ENCODE results near the gene EFNB3. TPM values are rescaled to one million over a fixed set of nuclear protein-coding genes. Genes with fewer than 3 reads are reported as not detected.

EFNB3 gene
- polyA plus RNA-seq, 4 donors, result 1.1 to 2.0 TPM; not detected in 2

DNA sequence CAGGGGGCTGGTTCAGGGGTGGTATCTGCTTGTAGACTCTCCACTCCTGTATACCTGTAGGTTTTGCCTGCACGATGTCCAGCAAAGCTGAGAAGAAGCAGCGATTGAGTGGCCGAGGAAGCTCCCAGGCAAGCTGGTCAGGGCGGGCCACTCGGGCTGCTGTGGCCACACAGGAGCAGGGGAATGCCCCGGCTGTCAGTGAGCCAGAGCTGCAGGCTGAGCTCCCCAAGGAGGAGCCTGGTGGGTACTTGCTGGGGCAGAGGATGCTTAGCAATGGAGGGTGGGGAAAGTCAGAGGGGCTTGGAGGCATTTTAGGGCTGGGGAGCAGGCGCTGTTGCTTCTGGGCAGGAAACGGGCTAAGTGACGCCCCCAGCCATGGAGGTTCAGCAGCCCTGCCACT, 14.7 kb downstream of the EFNB3 start:
- Histone ChIP-seq H3K36me3 (ENCODE audit: control insufficient read depth in 3 of 3, insufficient read depth in 2 of 3, low read depth in 1 of 3, low read length in 3 of 3) (no peaks in the 10 kb centered on the region), H3K27me3 (ENCODE audit: control insufficient read depth in 3 of 3, insufficient read depth in 3 of 3, low read length in 3 of 3) (peaks cover 0 to 43% (median 4%) of the 10 kb centered on the region in 3 donors), H3K4me1 (ENCODE audit: control insufficient read depth in 3 of 3, insufficient read depth in 2 of 3, low read depth in 1 of 3, low read length in 2 of 3) (peaks cover 0 to 14% (median 6%) of the 10 kb centered on the region in 3 donors), H3K9me3 (ENCODE audit: control insufficient read depth in 2 of 2, insufficient read depth in 1 of 2, low read depth in 1 of 2, low read length in 1 of 2) (no peaks in the 10 kb centered on the region), H3K27ac (ENCODE audit: low read depth in 1 of 3, low read length in 2 of 3) (no peak overlapping the region), H3K4me3 (ENCODE audit: low read depth in 1 of 3, low read length in 3 of 3) (no peak overlapping the region)
- 77 to 89% (median 83%) methylated on average over 9 of the region's 9 CpGs for WGBS, 3 donors
- FAIRE-seq (no peak), DNase-seq (no peak)

DNA sequence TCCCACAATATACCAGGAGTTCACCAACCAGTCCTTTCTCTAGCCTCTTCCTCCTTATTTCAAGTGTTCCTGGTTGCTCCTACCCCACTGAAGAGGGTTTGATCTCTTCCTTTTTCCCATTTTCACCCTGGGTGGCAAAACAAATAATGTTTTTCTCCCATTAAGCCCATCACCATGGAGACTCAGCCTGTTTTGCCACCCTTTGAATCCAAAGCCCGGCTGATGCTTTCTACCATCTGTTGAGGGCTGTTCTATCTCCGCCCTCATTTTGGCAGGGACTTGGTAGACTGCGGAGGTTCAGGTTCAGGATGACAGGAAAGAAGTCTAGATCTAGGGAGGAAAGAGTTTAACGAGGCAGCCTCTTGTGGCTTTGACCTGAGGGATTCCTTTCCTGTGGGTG, 15.1 kb downstream of the EFNB3 start:
- H3K27me3 ChIP-seq (ENCODE audit: control insufficient read depth in 3 of 3, insufficient read depth in 3 of 3, low read length in 3 of 3), result peaks cover 0 to 39% (median 4%) of the 10 kb centered on the region in 3 donors
- 54 to 69% (median 55%) methylated on average over 4 of the region's 4 CpGs for WGBS, 3 donors
- no peak overlapping the region for H3K4me3 ChIP-seq (ENCODE audit: low read depth in 1 of 3, low read length in 3 of 3)
- H3K36me3 ChIP-seq (ENCODE audit: control insufficient read depth in 3 of 3, insufficient read depth in 2 of 3, low read depth in 1 of 3, low read length in 3 of 3), result no peaks in the 10 kb centered on the region
- no peaks in the 10 kb centered on the region for H3K9me3 ChIP-seq (ENCODE audit: control insufficient read depth in 2 of 2, insufficient read depth in 1 of 2, low read depth in 1 of 2, low read length in 1 of 2)
- H3K27ac ChIP-seq (ENCODE audit: low read depth in 1 of 3, low read length in 2 of 3), result no peak overlapping the region
- FAIRE-seq (no peak), DNase-seq (no peak)
- H3K4me1 ChIP-seq (ENCODE audit: control insufficient read depth in 3 of 3, insufficient read depth in 2 of 3, low read depth in 1 of 3, low read length in 2 of 3), result peaks cover 0 to 14% (median 6%) of the 10 kb centered on the region in 3 donors

DNA sequence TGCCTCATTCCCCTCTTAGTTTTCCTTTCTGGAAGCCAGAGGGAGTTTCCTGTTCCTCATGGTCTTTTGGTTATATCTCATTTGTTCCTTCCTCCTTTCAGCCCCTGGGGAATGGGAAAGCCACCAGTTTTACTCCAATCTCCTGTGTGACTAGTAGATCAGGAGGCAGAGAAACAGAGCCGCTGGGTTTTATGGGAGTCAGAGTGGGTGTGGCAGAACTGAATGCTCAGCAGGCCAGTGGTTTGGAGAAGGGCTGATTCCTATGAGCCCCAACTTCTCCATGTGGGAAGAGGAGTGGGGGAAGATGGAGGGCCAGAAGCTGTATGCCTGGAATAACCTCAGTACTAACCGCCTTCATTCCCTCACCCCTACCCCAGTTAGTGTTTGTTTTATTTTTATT, 16.6 kb downstream of the EFNB3 start:
- Histone ChIP-seq H3K27me3 (ENCODE audit: control insufficient read depth in 3 of 3, insufficient read depth in 3 of 3, low read length in 3 of 3) (peaks cover 0 to 24% (median 4%) of the 10 kb centered on the region in 3 donors), H3K36me3 (ENCODE audit: control insufficient read depth in 3 of 3, insufficient read depth in 2 of 3, low read depth in 1 of 3, low read length in 3 of 3) (no peaks in the 10 kb centered on the region), H3K27ac (ENCODE audit: low read depth in 1 of 3, low read length in 2 of 3) (no peak overlapping the region), H3K4me1 (ENCODE audit: control insufficient read depth in 3 of 3, insufficient read depth in 2 of 3, low read depth in 1 of 3, low read length in 2 of 3) (peaks cover 0 to 8% (median 4%) of the 10 kb centered on the region in 3 donors), H3K9me3 (ENCODE audit: control insufficient read depth in 2 of 2, insufficient read depth in 1 of 2, low read depth in 1 of 2, low read length in 1 of 2) (no peaks in the 10 kb centered on the region), H3K4me3 (ENCODE audit: low read depth in 1 of 3, low read length in 3 of 3) (no peak overlapping the region)
- FAIRE-seq (no peak), DNase-seq (no peak)
- 44 to 59% (median 54%) methylated on average over 2 of the region's 2 CpGs for WGBS, 3 donors

DNA sequence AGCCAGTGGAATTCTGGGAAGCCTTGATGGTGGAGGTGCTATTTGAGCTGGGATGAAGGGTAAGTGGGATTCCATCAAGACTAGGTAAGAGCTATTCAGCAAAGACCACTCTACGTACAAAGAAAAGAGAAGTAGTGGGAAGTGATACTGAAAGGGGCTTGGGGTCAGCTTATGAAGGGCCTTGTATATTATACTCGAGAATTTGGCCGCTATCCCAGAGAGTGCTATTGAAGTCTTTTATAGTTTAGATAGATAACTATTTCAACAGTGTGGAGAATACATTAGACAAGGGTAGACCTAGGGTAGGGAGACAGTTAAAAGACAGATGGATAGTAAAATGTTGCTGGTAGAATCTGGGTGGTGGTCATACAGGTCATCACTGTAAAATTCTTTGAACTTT, 22.9 kb downstream of the EFNB3 start:
- Histone ChIP-seq H3K27me3 (ENCODE audit: control insufficient read depth in 3 of 3, insufficient read depth in 3 of 3, low read length in 3 of 3) (peaks cover 0 to 4% (median 0%) of the 10 kb centered on the region in 3 donors), H3K36me3 (ENCODE audit: control insufficient read depth in 3 of 3, insufficient read depth in 2 of 3, low read depth in 1 of 3, low read length in 3 of 3) (no peaks in the 10 kb centered on the region), H3K27ac (ENCODE audit: low read depth in 1 of 3, low read length in 2 of 3) (no peak overlapping the region), H3K4me3 (ENCODE audit: low read depth in 1 of 3, low read length in 3 of 3) (no peak overlapping the region), H3K9me3 (ENCODE audit: control insufficient read depth in 2 of 2, insufficient read depth in 1 of 2, low read depth in 1 of 2, low read length in 1 of 2) (no peaks in the 10 kb centered on the region), H3K4me1 (ENCODE audit: control insufficient read depth in 3 of 3, insufficient read depth in 2 of 3, low read depth in 1 of 3, low read length in 2 of 3) (no peaks in the 10 kb centered on the region)
- FAIRE-seq, result no peak
- no peak for DNase-seq
- WGBS, 3 donors, result 56 to 64% (median 61%) methylated on average over 3 of the region's 3 CpGs

DNA sequence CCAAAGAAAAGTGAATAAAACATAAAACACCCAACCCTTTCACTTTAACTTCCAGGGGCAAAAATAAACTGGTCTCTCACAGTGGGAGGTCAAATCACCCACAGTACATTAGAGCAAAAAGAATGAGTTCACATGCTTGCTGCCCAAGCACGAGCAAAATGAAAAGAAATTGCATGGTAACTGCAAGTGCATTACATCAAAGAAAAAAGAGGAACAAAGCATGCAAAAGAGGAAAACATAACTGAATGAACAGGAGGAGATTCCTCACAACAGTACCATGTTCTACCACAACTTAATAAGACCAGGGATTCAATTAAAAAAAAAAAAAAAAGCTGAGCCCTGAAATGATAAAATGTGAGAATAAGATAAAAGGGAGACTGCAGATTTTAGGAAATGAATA, 24.8 kb downstream of the EFNB3 start:
- Histone ChIP-seq H3K4me3 (ENCODE audit: low read depth in 1 of 3, low read length in 3 of 3) (no peak overlapping the region), H3K27me3 (ENCODE audit: control insufficient read depth in 3 of 3, insufficient read depth in 3 of 3, low read length in 3 of 3) (peaks cover 0 to 6% (median 0%) of the 10 kb centered on the region in 3 donors), H3K27ac (ENCODE audit: low read depth in 1 of 3, low read length in 2 of 3) (no peak overlapping the region), H3K4me1 (ENCODE audit: control insufficient read depth in 3 of 3, insufficient read depth in 2 of 3, low read depth in 1 of 3, low read length in 2 of 3) (no peaks in the 10 kb centered on the region), H3K9me3 (ENCODE audit: control insufficient read depth in 2 of 2, insufficient read depth in 1 of 2, low read depth in 1 of 2, low read length in 1 of 2) (no peaks in the 10 kb centered on the region), H3K36me3 (ENCODE audit: control insufficient read depth in 3 of 3, insufficient read depth in 2 of 3, low read depth in 1 of 3, low read length in 3 of 3) (no peaks in the 10 kb centered on the region)
- WGBS, 3 donors, result 52 to 65% (median 63%) methylated on average over 1 of the region's 1 CpG
- FAIRE-seq (no peak), DNase-seq (no peak)

DNA sequence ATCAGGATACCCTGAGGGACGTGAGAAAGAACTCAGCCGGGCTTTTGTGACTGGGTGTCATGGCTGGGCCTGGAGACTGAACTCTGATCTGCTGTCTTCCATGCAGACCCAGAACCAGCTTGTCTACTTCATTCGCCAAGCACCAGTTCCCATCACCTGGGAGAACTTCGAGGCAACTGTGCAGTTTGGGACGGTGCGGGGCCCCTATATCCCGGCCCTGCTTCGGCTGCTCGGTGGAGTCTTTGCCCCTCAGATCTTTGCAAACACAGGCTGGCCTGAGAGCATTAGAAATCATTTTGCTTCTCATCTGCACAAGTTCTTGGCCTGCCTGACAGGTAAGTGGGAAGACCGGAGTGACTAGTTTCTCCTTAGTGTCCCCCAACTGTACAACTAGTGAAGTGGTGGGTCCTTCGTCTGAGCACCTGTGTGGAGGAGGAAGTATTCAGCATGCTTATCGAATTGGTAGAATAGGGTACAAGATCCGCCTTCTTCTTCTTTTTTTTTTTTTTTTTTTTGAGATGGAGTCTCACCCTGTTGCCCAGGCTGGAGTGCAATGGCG, 28.1 kb downstream of the EFNB3 start:
- peaks cover 0 to 16% (median 0%) of the 10 kb centered on the region in 3 donors for H3K27me3 ChIP-seq (ENCODE audit: control insufficient read depth in 3 of 3, insufficient read depth in 3 of 3, low read length in 3 of 3)
- no peak for DNase-seq
- no peaks in the 10 kb centered on the region for H3K4me1 ChIP-seq (ENCODE audit: control insufficient read depth in 3 of 3, insufficient read depth in 2 of 3, low read depth in 1 of 3, low read length in 2 of 3)
- WGBS, 3 donors, result 84 to 86% (median 85%) methylated on average over 14 of the region's 14 CpGs
- no peak overlapping the region for H3K4me3 ChIP-seq (ENCODE audit: low read depth in 1 of 3, low read length in 3 of 3)
- FAIRE-seq, result no peak
- H3K27ac ChIP-seq (ENCODE audit: low read depth in 1 of 3, low read length in 2 of 3), result no peak overlapping the region
- no peaks in the 10 kb centered on the region for H3K36me3 ChIP-seq (ENCODE audit: control insufficient read depth in 3 of 3, insufficient read depth in 2 of 3, low read depth in 1 of 3, low read length in 3 of 3)
- no peaks in the 10 kb centered on the region for H3K9me3 ChIP-seq (ENCODE audit: control insufficient read depth in 2 of 2, insufficient read depth in 1 of 2, low read depth in 1 of 2, low read length in 1 of 2)

DNA sequence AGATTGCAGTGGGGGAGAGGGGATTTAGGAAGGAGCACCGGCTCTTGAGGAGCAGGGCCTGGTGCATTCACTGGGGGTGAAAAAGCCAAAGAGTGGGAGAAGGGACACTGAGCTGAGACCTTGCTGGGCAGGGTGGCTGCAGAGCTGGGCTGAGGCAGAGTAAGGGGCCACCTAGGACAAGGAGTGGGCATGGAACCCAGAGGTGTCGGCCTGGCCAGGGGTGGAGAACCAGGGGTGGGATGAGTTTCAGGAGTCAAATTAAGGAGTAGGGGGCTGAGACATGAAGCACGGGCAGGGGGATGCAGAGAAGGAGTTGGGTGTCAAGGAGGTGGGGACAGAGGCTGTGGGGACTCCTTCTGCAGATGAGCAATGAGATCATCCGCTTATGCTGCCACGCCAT, 32.6 kb downstream of the EFNB3 start:
- Histone ChIP-seq H3K27me3 (ENCODE audit: control insufficient read depth in 3 of 3, insufficient read depth in 3 of 3, low read length in 3 of 3) (peaks cover 0 to 22% (median 3%) of the 10 kb centered on the region in 3 donors), H3K27ac (ENCODE audit: low read depth in 1 of 3, low read length in 2 of 3) (no peak overlapping the region), H3K36me3 (ENCODE audit: control insufficient read depth in 3 of 3, insufficient read depth in 2 of 3, low read depth in 1 of 3, low read length in 3 of 3) (no peaks in the 10 kb centered on the region), H3K4me3 (ENCODE audit: low read depth in 1 of 3, low read length in 3 of 3) (no peak overlapping the region), H3K9me3 (ENCODE audit: control insufficient read depth in 2 of 2, insufficient read depth in 1 of 2, low read depth in 1 of 2, low read length in 1 of 2) (no peaks in the 10 kb centered on the region), H3K4me1 (ENCODE audit: control insufficient read depth in 3 of 3, insufficient read depth in 2 of 3, low read depth in 1 of 3, low read length in 2 of 3) (no peaks in the 10 kb centered on the region)
- DNase-seq (no peak), FAIRE-seq (no peak)
- 74 to 87% (median 86%) methylated on average over 5 of the region's 5 CpGs for whole genome bisulfite sequencing, 3 donors

DNA sequence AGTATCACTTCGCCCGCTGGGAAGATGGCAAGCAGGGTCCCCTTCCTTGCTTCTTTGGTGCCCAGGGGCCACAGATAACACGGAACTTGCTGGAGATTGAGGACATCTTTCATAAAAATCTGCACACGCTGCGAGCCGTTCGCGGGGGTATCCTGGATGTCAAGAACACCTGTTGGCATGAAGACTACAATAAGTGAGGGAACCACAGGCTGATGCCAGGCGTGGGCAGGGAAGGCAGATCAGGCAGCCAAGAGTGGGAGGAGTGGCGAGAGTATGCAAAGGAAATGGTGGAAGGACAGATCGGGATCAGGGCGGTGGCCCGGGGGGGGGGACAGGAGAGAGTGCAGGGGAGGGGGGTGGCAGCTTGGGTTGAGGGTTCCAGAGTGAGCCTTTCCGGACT, 34.7 kb downstream of the EFNB3 start:
- WGBS, 3 donors, result 40 to 68% (median 51%) methylated on average over 14 of the region's 14 CpGs
- no peak for FAIRE-seq
- no peak for DNase-seq
- no peaks in the 10 kb centered on the region for H3K36me3 ChIP-seq (ENCODE audit: control insufficient read depth in 3 of 3, insufficient read depth in 2 of 3, low read depth in 1 of 3, low read length in 3 of 3)
- no peaks in the 10 kb centered on the region for H3K4me1 ChIP-seq (ENCODE audit: control insufficient read depth in 3 of 3, insufficient read depth in 2 of 3, low read depth in 1 of 3, low read length in 2 of 3)
- no peaks in the 10 kb centered on the region for H3K9me3 ChIP-seq (ENCODE audit: control insufficient read depth in 2 of 2, insufficient read depth in 1 of 2, low read depth in 1 of 2, low read length in 1 of 2)
- no peak overlapping the region for H3K27ac ChIP-seq (ENCODE audit: low read depth in 1 of 3, low read length in 2 of 3)
- no peak overlapping the region for H3K4me3 ChIP-seq (ENCODE audit: low read depth in 1 of 3, low read length in 3 of 3)
- H3K27me3 ChIP-seq (ENCODE audit: control insufficient read depth in 3 of 3, insufficient read depth in 3 of 3, low read length in 3 of 3), result peaks cover 0 to 20% (median 3%) of the 10 kb centered on the region in 3 donors

DNA sequence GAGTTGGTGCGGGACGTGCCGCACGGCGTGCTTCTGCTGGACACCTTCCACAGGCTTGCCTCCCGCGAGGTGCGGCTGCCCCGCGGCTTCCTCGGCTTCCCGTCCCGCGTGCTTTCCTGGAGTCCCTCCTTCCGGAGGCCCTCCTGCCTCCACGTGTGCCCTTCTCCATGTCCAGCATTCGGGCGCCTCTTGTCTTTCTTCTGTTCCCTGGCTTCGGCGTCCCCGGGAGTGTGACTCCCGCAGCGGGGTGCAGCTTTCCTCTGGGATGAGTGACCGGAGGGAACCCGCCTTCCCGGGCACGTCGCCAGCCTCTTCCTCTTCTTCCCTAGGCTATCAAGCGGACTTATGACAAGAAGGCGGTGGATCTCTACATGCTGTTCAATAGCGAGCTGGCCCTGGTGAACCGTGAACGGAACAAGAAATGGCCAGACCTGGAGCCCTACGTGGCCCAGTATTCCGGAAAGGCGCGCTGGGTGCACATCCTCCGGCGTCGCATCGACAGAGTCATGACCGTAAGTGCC, 35.5 kb downstream of the EFNB3 start:
- no peaks in the 10 kb centered on the region for H3K36me3 ChIP-seq (ENCODE audit: control insufficient read depth in 3 of 3, insufficient read depth in 2 of 3, low read depth in 1 of 3, low read length in 3 of 3)
- no peak for FAIRE-seq
- no peak overlapping the region for H3K4me3 ChIP-seq (ENCODE audit: low read depth in 1 of 3, low read length in 3 of 3)
- no peaks in the 10 kb centered on the region for H3K9me3 ChIP-seq (ENCODE audit: control insufficient read depth in 2 of 2, insufficient read depth in 1 of 2, low read depth in 1 of 2, low read length in 1 of 2)
- H3K27me3 ChIP-seq (ENCODE audit: control insufficient read depth in 3 of 3, insufficient read depth in 3 of 3, low read length in 3 of 3), result peaks cover 0 to 20% (median 3%) of the 10 kb centered on the region in 3 donors
- 71 to 76% (median 75%) methylated on average over 33 to 42 of the region's 42 CpGs for WGBS, 3 donors
- no peak for DNase-seq
- no peaks in the 10 kb centered on the region for H3K4me1 ChIP-seq (ENCODE audit: control insufficient read depth in 3 of 3, insufficient read depth in 2 of 3, low read depth in 1 of 3, low read length in 2 of 3)
- no peak overlapping the region for H3K27ac ChIP-seq (ENCODE audit: low read depth in 1 of 3, low read length in 2 of 3)

All from small intestine (tissue), 7 donors.